ENCODE results near the gene DAPK2.

Gene DAPK2

DNA sequence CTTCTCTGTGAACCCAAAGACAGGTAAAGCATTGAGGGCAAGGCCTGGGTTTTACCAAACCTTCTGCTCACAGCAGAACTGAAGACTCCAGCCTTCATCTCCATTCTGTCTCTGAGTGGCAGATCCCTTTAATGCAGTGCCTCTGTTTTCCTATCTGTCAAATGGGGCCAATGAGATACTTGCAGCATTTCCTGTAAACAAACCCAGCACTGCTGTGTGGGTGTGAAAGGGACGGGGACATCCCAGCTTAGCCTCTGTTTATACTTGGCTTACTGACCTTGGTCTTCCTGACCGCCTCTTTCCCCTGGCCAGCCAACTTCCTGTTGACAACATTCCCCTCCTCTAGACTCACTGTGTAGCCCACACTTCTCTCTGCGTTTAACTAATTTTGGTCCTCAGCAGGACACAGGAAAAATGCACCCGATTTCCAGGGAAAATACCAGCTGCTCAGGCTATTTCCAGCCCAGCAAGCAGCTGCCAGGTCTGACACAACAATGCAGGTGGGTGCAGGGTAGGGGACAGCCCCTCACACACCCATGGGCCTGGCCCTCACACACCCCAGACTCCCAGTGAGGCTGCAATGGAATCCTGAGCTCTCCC lies 106.7 kb downstream of the DAPK2 start:
- DNase-seq: no peak

DNA sequence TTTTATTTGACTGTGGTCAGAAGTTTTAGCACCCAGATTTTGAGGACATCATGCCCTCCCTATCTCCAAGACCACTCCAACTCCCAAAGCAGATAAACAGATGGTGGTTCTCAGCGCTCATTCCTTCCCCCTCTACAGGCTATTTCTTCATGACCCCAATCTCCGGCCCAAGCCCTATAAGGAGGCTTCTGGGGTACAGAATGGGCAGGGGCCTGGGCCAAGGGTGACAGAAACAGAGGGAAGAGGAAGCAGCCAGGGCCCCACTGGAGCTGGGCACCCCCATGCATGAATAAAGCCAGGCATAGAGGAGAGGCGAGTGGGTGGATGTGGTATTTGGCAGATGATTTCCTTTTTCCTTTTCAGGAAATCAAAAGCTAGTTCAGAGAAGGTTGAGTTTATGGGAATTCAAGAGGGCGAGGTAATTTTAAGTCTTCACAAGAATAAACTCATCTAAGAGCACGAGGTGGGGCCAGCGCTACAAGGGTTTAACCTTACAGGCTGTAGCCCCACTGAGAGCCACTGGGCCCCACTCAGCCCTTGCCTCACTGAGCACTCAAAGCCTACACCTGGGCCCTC lies 107.7 kb downstream of the DAPK2 start:
- no peak for DNase-seq

- no peak for DNase-seq
Observed at GRCh38 chr15:63933522-63933921, 112.8 kb downstream of the DAPK2 start.

DNA sequence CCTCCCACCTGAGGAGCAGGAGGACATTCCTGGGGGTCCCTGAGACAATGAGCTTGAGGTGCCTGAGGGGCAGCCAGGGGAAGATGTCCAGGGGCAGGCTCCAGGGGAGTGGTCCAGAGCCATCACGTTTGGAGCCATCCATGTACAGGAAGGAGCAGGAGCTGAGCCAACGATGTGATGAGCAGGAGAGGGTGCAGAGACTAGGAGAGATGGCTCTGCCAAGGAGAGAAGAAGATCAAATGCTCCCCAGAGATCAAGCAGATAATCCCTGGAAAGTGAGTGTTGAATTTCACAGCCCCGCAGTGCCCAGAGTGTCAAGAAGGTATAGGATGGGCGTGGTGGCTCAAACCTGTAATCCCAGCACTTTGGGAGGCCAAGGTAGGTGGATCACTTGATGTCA lies 114.7 kb downstream of the DAPK2 start:
- no peak for DNase-seq

DNA sequence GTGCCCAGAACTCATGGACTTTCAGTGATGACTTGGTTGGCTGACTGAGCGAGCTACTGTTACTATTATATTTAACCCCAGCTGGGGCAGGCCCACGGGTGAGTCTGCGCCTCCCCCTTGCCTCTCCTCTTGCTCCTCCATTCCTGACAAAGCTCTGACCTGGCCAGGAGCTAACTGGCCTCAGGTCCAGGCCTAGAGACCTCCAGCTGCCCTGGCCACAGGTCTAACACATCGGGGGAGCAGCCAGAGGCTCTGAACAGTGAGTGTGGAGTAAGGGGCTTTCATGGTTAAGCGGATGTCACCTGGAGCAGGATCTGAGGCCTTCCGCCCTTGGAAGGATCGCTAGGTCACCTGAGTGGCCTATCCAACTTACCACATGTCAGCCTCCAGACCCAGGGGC lies 116.3 kb downstream of the DAPK2 start:
- no peak for DNase-seq

- no peak for DNase-seq
Observed at GRCh38 chr15:63928185-63928842, 118.0 kb downstream of the DAPK2 start.

- no peak for DNase-seq
Observed at GRCh38 chr15:63923993-63924950, 122.0 kb downstream of the DAPK2 start.

- DNase-seq: no peak
Observed at GRCh38 chr15:63922916-63923315, 123.4 kb downstream of the DAPK2 start.

DNA sequence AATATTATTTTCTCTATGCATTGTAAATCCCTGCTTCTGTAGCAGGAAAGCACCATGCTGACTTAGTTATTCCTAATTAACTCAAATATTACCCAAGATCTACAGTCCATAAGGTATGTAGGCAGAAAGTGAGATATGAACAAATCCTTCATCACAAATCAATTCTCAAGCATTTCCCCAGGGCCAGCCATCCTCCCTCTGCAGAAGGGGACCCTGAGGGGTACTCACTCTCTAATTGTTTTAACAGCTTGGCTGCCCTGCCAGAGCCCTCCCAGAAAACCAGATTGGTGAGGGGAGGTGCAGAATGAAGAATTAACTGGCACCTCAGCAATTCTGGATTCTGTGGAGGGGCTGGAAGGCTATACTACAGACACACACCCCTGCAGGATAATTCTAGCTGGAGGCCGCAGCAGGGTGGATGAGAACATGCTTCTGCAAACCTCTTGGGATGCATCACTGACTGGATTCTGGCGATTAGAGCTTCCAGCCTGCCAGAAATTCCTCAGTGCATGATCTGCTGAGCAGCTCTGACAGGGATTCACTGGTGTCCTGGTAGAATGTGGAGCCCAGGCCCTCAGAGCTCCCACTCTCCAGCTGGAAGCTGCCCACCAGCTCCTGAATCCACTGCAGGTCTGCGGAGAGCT lies 123.9 kb downstream of the DAPK2 start:
- DNase-seq: no peak

DNA sequence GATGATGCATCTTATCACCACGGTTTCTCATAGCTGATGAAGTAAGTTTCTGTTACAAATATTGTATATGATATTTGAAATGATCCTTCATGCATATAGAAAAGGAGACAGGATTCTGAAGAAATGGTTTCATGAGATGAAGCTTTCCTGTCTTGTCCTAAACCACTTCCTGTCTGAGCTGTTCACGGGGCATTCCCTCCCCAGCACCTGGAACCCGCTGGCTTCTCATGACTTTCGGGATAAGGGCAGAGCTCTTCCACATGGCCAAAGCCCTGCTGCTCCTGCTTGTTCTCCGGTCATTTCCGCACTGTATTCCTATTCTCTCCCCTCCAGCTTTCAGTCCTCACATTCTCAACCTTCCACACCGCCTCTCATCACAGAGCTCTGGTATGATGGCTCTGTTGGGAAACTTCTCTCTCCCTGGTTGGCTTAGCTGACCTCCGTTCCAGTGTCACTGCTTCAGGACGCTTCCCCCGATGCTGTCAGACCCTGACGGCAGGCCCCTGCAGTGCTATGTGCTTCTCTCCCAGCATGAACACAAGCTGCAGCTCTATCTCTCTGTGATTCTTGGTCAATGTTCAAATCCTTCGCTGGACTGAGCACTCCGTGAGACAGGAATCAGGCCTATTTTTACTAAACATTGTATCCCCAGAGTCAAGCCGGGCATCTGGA lies 125.6 kb downstream of the DAPK2 start:
- DNase-seq: no peak

- DNase-seq: no peak
Observed at GRCh38 chr15:63918901-63919348, 127.4 kb downstream of the DAPK2 start.

DNA sequence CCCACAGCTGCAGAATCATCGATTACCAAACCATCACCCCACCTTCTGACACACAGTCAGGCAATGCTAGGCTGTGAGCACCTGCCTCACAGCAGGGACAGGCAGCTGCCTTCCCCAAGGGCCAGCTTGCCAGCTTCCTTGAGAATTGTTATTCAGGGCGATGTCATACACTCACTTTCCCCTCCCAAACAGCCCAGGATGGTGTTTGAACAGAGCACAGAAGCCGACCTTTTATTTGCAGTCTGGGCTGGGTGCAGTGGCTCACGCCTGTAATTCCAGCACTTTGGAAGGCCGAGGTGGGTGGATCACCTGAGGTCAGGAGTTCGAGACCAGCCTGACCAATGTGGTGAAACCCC lies 128.0 kb downstream of the DAPK2 start:
- no peak for DNase-seq

DNA sequence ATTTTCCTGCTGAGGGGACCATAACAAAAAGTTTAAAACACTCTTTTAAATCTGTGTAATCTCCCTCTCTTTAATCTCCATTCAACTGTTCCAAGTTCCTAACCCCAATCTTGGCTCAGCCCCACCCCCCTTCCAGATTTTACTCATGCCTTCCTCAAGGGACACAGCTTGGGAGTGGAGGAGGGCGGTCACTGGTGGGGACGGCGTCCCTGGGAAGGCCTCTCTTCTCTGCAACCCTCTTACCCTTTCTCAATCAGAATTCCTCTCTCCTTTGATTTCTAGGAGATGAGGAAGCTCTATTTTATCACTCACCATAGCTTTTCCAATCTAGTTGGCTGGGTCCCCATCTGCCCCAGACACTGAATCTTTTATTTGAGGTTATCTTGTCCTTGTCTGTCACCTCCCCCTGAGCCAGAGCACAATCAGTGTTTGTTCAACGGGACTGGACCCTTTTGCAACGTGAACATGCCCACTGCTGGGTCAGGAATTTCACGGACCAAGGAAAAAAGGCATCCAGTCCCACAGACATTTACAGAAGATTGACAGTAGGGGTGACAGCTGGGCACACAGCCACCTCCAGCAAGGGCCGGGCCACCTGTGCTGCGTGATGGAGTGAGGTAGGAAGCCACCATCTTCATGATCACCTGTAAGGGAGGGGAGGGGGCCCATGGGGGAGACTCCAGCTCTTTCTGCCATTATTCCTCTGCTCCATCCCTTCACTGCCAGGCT lies 128.5 kb downstream of the DAPK2 start:
- DNase-seq: no peak

DNA sequence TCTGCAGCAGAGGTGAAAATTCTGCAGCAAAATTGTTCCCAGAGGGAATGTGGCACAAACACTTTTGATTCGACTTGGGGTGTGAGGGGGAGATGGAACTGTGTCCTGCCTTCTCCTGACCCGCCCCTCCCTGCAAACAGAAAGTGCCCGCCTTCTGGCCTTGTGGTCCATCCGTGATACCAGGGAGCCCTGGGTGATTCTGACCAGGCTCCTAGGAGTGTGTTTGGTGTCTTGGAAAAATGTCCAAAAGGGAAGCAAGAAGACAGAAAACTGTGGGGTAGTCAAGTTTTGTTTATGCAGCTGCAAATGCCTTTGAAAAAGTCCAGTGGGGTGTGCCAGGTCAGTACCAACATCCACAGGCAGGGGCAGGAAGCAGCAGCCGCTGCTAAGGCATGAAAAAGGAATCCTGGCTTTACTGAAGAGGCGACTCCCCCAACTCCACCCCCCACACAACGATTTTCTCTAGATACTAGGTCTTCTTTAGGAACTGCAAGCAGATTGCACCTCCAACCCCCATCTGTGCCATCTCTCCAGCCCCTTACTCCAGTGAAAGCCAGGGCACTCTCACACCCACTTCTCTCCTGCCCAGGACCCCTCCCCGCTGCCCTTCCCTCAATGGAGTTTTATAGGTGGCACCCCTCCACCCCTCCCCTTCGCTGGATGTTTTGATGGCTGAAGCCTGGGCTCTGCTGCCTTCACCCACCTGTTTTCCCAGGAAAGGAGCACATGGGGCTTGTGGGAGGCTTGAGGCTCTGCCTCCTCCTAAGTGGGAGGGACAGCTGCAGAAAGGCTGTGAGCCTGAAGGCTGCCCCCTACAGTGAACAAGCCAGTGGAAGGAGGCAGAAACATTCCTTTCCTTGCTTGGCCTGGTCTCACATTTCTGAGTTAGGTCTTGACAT lies 130.2 kb downstream of the DAPK2 start:
- no peak for DNase-seq

- no peak for DNase-seq
Observed at GRCh38 chr15:63915209-63915872, 130.9 kb downstream of the DAPK2 start.

GRCh38 chr15:63913786-63914315 lies 132.4 kb downstream of the DAPK2 start:
- no peak for DNase-seq

GRCh38 chr15:63913336-63913735 lies 132.9 kb downstream of the DAPK2 start:
- DNase-seq: no peak

DNA sequence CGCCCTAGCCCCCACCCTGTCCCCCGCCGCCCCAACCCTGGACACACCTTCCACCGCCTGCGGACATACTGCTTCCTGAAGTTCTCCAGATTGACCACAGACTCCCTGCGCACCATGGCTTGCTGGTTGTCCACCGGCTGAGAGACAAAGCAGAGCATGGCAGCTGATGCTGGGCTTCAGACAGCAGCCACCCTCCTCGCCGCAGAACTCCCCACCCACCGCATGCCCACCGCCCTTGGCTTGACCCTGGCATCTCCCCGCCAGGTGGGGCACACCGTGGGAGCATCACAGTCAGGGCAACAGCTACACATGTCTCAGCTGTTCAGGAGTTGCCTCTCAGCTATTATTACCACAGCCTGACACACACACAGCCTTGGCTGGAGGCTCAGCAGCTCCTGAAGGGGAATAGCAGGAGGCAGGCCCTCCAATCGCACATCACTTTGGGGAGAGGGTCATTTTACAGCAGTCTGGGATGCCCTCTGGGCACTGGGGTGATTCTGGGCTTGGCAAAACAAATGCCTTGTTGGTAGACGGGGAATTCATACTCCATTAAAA lies 134.1 kb downstream of the DAPK2 start:
- no peak for DNase-seq

GRCh38 chr15:63911160-63911559 lies 135.1 kb downstream of the DAPK2 start:
- DNase-seq: no peak
